Ovary (tissue), 9 donors: Measurements from ENCODE around the gene STYXL1. TPM values are rescaled to one million over a fixed set of nuclear protein-coding genes. Genes with fewer than 3 reads are reported as not detected.

Experiments used
- DNase-seq, 5 donors: peaks; one replicate each; pipeline ENCODE4 v3.0.0-alpha.2; 2019 to 2020
- H3K27ac ChIP-seq, 2 donors: fragments of 200-600 bp; one replicate each; pipeline versions ENCODE4 v1.5.1 to v1.8.0; 2019 to 2022
- H3K27me3 ChIP-seq: fragments of 200-600 bp; one replicate; pipeline ENCODE4 v1.8.0; 2022
- H3K36me3 ChIP-seq: fragments of 200-600 bp; sonication (generic); one replicate; pipeline ENCODE4 v1.5.1; 2019
- H3K4me1 ChIP-seq: one replicate; pipeline ENCODE4 v1.8.1; 2013; ENCODE audit warnings: mild to moderate bottlenecking, moderate library complexity; ENCODE audit not compliant: insufficient read depth
- H3K4me3 ChIP-seq: fragments of 200-600 bp; sonication (generic); one replicate; pipeline ENCODE4 v1.5.1; 2017
- H3K9me3 ChIP-seq, 2 donors: fragments of 200-600 bp in 1 of 2; sonication (generic) in 1 of 2; one replicate each; pipeline versions ENCODE4 v1.5.1 to v1.8.1; 2013 to 2019; ENCODE audit warnings: mild to moderate bottlenecking in 1 of 2, moderate library complexity in 1 of 2
- EP300 ChIP-seq: sonication (generic); formaldehyde crosslinking; IDR thresholded peaks from one replicate; pipeline ENCODE4 v1.6.1; 2017; ENCODE audit warnings: antibody characterized with exemption
- POLR2A ChIP-seq: fragments of 450-650 bp; IDR thresholded peaks from one replicate; pipeline ENCODE4 v1.6.1; 2017; ENCODE audit warnings: antibody characterized with exemption, mild to moderate bottlenecking, moderate library complexity
- WGBS, 3 donors: extraction: QIAGEN DNeasy Blood & Tissue Kit in 1 of 3; methylation state at CpG; one replicate each; pipeline versions ENCODE4 v1.1.5 to v1.1.7; 2013 to 2017; 5-methylcytosine and 5-hydroxymethylcytosine counted together
- intact Hi-C, 4 donors: fragments of 100-400 bp; cut with DNase I; formaldehyde crosslinking; loops; one replicate each; pipeline versions ENCODE4 v1.11.0 to v1.15.1; 2022 to 2023
- polyA plus RNA-seq, 2 donors: library from polyadenylated mRNA; stranded (reverse); fragments of 200-250 nt in 1 of 2; fragments of 350-450 nt in 1 of 2; fragmentation: Illumina TruSeq in 1 of 2; extraction: RNeasy Lipid Tissue Mini Kit (QIAGEN cat#74804) in 1 of 2; gene quantifications; one replicate each; pipeline ENCODE4 v1.2.3, GENCODE V29; 2013 to 2014
- total RNA-seq, 7 donors: library from RNA; depleted of rRNA in 2 of 7; stranded (reverse); fragments of >200 nt in 2 of 7; fragmentation: NEBNext Ultra II Directional in 3 of 7; extraction: Animal tissue kit (Norgen Biotek cat#: 25700) in 3 of 7; gene quantifications; one replicate each; pipeline versions ENCODE4 v1.1.0 to v1.2.4, GENCODE V29; 2016 to 2023
- TF ChIP-seq, protein P1 (sequence below), 3 donors: fragments of 450-650 bp in 2 of 3; fragments of 200-600 bp in 1 of 3; IDR thresholded peaks; one replicate each; pipeline versions ENCODE4 v1.5.1 to v1.8.0; 2016 to 2022; ENCODE audit warnings: antibody characterized with exemption in 3 of 3, mild to moderate bottlenecking in 1 of 3
- donor health status: DM: no; HTN: no; CAD: no; lungs with moderate emphysema.
- donor health status: DM: no; HTN: no; CAD: no.
- donor health status: Bipolar disorder and iron deficiency.
- donor health status: DM: yes; HTN: yes; CAD: no.
- donor health status: DM: no; HTN: no; CAD: no.
- donor health status: DM: yes; HTN: yes; CAD: no.

Gene STYXL1
- total and polyA plus RNA-seq, 9 donors, result 15.7 to 39.9 (median 31.2) TPM

DNA sequence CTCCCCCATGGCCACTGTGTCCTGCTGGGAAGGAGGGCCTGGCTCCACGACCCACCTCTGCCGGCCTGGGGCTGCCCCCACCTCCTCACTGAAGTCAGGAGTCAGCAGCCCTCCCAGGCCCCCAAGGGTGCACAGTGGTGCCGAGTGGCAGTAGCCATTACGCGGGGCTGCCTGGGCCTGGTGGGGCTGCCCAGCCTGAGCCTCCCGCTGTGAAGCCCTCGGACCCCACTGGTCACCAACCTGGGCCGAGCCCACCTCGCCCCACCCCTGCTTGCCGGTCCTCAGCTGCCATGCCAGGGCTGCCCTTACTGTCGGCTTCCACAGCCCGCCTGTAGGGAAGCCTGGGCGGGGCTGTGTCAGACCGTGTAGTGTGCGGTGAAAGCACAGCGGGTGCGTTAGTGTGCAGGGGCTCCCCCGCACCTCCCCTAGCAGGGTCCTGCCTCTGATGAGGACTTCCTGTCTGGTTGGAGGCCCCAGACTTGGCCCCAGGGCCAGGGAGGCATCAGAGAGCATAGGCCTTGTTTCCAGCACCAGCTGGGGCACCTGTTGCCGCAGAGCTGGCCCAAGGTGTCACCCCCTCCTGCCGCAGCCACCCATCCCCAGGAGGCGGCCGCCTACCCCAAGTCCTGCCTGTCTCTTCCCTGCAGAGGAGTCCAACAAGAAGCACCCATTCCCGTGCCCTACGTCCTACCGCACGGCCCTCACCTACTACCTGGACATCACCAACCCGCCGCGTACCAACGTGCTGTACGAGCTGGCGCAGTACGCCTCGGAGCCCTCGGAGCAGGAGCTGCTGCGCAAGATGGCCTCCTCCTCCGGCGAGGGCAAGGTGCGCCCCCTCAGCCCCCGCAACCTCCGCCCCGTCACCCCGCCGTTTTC, 63.4 kb downstream of the STYXL1 start:
- no peaks in the 10 kb centered on the region for H3K27me3 ChIP-seq
- H3K27ac ChIP-seq, result peak overlapping the region; percentile 30 to 75
- peak in 4 of 5 donors; percentile 27 to 56 (median 45) for DNase-seq
- no peak overlapping the region for H3K4me3 ChIP-seq
- no peaks in the 10 kb centered on the region for H3K9me3 ChIP-seq
- H3K36me3 ChIP-seq, result no peaks in the 10 kb centered on the region
- TF ChIP-seq POLR2A (no peak), EP300 (no peak)
- TF ChIP-seq, protein P1, sequence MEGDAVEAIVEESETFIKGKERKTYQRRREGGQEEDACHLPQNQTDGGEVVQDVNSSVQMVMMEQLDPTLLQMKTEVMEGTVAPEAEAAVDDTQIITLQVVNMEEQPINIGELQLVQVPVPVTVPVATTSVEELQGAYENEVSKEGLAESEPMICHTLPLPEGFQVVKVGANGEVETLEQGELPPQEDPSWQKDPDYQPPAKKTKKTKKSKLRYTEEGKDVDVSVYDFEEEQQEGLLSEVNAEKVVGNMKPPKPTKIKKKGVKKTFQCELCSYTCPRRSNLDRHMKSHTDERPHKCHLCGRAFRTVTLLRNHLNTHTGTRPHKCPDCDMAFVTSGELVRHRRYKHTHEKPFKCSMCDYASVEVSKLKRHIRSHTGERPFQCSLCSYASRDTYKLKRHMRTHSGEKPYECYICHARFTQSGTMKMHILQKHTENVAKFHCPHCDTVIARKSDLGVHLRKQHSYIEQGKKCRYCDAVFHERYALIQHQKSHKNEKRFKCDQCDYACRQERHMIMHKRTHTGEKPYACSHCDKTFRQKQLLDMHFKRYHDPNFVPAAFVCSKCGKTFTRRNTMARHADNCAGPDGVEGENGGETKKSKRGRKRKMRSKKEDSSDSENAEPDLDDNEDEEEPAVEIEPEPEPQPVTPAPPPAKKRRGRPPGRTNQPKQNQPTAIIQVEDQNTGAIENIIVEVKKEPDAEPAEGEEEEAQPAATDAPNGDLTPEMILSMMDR (IDR thresholded peaks at IDR 0.05), result no peak
- intact Hi-C loops, result no loop called here
- H3K4me1 ChIP-seq, result peaks cover 20% of the 10 kb centered on the region
- 86 to 92% (median 86%) methylated on average over 40 to 44 of the region's 44 CpGs for WGBS, 3 donors

GRCh38 chr7:75983471-75984129, 64.2 kb downstream of the STYXL1 start:
- Histone ChIP-seq H3K27me3 (no peaks in the 10 kb centered on the region), H3K4me1 (peaks cover 24% of the 10 kb centered on the region), H3K4me3 (no peak overlapping the region), H3K9me3 (no peaks in the 10 kb centered on the region), H3K36me3 (no peaks in the 10 kb centered on the region), H3K27ac (peak overlapping the region in 1 of 2 donors; percentile 30)
- no peak for TF ChIP-seq POLR2A
- TF ChIP-seq, protein P1 (IDR thresholded peaks at IDR 0.05), result no peak
- no peak for TF ChIP-seq EP300
- intact Hi-C loops, result no loop called here
- WGBS, 3 donors, result 78 to 84% (median 79%) methylated on average over 22 to 26 of the region's 26 CpGs
- DNase-seq, result peak in 2 of 5 donors; percentile 34

DNA sequence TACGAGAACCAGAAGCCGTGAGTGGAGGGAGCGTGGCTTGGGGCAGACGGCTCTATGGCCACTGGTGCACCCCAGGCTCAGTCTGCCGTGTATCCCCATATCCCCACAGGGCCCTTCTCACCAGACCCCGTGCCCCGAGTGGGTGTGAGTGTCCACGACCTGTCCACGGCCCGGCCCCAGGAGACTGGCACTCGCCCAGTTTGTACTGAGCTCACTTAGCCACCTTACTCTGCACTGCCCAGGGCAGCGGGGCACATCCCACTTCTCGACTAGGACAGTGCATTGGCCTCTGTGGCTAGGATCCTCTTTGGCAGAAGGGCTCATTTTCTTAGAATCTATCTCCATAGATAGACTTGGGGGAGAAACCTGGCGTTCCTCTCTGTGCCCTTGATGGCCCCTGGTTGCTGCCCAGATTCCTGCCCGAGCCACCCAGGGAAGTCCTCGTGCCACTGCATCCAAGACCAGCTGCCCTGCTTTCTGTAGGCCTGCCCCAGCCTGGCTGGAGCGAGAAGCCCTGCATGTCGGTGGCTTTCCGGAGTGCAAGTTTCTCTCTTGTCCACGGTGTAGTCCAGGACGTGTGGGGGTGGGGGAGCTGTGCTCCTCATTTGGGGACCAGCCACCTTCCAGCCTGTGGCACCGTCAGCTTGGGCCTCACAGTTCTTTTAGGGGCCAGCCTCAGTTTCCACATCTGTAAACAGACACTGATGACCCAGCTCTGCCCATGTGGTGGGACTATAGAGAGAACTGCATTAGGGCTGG, 65.3 kb downstream of the STYXL1 start:
- Histone ChIP-seq H3K9me3 (no peaks in the 10 kb centered on the region), H3K4me3 (no peak overlapping the region), H3K4me1 (peaks cover 25% of the 10 kb centered on the region), H3K27me3 (no peaks in the 10 kb centered on the region), H3K27ac (no peak overlapping the region), H3K36me3 (no peaks in the 10 kb centered on the region)
- TF ChIP-seq EP300 (no peak), POLR2A (no peak)
- 80 to 87% (median 83%) methylated on average over 22 of the region's 22 CpGs for WGBS, 3 donors
- intact Hi-C loops, result no loop called here
- DNase-seq, result peak in 2 of 5 donors; percentile 39 to 47

- TF ChIP-seq EP300, result no peak
- TF ChIP-seq POLR2A, result no peak
- TF ChIP-seq, protein P1 (IDR thresholded peaks at IDR 0.05), result no peak
- H3K27ac ChIP-seq, result no peak overlapping the region
- intact Hi-C loops, result no loop called here
- no peaks in the 10 kb centered on the region for H3K9me3 ChIP-seq
- H3K27me3 ChIP-seq, result no peaks in the 10 kb centered on the region
- H3K36me3 ChIP-seq, result no peaks in the 10 kb centered on the region
- DNase-seq, result peak in 3 of 5 donors; percentile 19 to 39 (median 38)
- no peak overlapping the region for H3K4me3 ChIP-seq
- peaks cover 27% of the 10 kb centered on the region for H3K4me1 ChIP-seq
- 76 to 80% (median 78%) methylated on average over 38 of the region's 38 CpGs for WGBS, 3 donors
Measured at GRCh38 chr7:75981453-75982305, 66.1 kb downstream of the STYXL1 start.
